Endodermal cell (in vitro differentiated cells): ENCODE data around the gene GRAP2. TPM values are rescaled to one million over a fixed set of nuclear protein-coding genes. Genes with fewer than 3 reads are reported as not detected.

Source experiments
- DNase-seq: peaks from one replicate; pipeline ENCODE4 v3.0.0-alpha.2; 2017
- H3K27ac ChIP-seq: 2 replicates; pipeline ENCODE4 v1.5.1; 2013; ENCODE audit warnings: mild to moderate bottlenecking, low read depth, low read length, moderate library complexity
- H3K27me3 ChIP-seq: 2 replicates; pipeline ENCODE4 v1.6.1; 2013; ENCODE audit warnings: mild to moderate bottlenecking, low read length, moderate library complexity; ENCODE audit not compliant: insufficient read depth, control insufficient read depth, poor library complexity, severe bottlenecking
- H3K36me3 ChIP-seq: 2 replicates; pipeline ENCODE4 v1.7.0; 2013; ENCODE audit warnings: mild to moderate bottlenecking, low read length, moderate library complexity; ENCODE audit not compliant: control insufficient read depth, insufficient read depth
- H3K4me1 ChIP-seq: one replicate; pipeline ENCODE4 v1.7.0; 2013; ENCODE audit warnings: low read length; ENCODE audit not compliant: control insufficient read depth, insufficient read depth
- H3K4me3 ChIP-seq: 2 replicates; pipeline ENCODE4 v1.5.1; 2013; ENCODE audit warnings: mild to moderate bottlenecking, low read length, moderate library complexity
- H3K9ac ChIP-seq: 2 replicates; pipeline ENCODE4 v1.6.1; 2013; ENCODE audit warnings: mild to moderate bottlenecking, low read length, moderate library complexity; ENCODE audit not compliant: poor library complexity, severe bottlenecking; ENCODE audit errors: extremely low read depth
- H3K9me3 ChIP-seq: 2 replicates; pipeline ENCODE4 v1.6.1; 2013; ENCODE audit warnings: mild to moderate bottlenecking, low read length, moderate library complexity; ENCODE audit not compliant: control insufficient read depth
- H3K27ac Mint-ChIP-seq: 2 replicates; pipeline ENCODE4 v1.8.0; 2020; ENCODE audit warnings: mixed read lengths
- H3K27me3 Mint-ChIP-seq: 2 replicates; pipeline ENCODE4 v1.8.0; 2021; ENCODE audit warnings: mild to moderate bottlenecking, mixed read lengths; ENCODE audit not compliant: insufficient read depth
- H3K36me3 Mint-ChIP-seq: 2 replicates; pipeline ENCODE4 v1.8.0; 2020; ENCODE audit warnings: low read depth, mixed read lengths
- H3K4me1 Mint-ChIP-seq: 2 replicates; pipeline ENCODE4 v1.8.0; 2020; ENCODE audit warnings: mixed read lengths
- H3K4me3 Mint-ChIP-seq: 2 replicates; pipeline ENCODE4 v1.8.0; 2020; ENCODE audit warnings: mild to moderate bottlenecking, moderate library complexity, mixed read lengths
- H3K9me3 Mint-ChIP-seq: 2 replicates; pipeline ENCODE4 v1.8.0; 2020; ENCODE audit warnings: mild to moderate bottlenecking, mixed read lengths
- WGBS, 2 experiments: methylation state at CpG; one replicate each; pipeline versions ENCODE4 v1.1.5 to v1.1.7; 2013; ENCODE audit warnings: missing lambda C conversion rate in 2 of 2, mixed read lengths in 1 of 2; ENCODE audit not compliant: insufficient coverage in 1 of 2, insufficient read length in 1 of 2; 5-methylcytosine and 5-hydroxymethylcytosine counted together
- total RNA-seq, 2 donors: library from RNA; stranded (reverse); fragmentation: NEBNext Ultra II Directional in 1 of 2; extraction: Animal tissue kit (Norgen Biotek cat#: 25700) in 1 of 2; gene quantifications; 2 replicates in 1 of 2; 3 replicates in 1 of 2; pipeline ENCODE4 v1.2.1, GENCODE V29; 2021
- TF ChIP-seq, protein P1 (sequence below): fragments of 200-600 bp; sonication (generic); conservative IDR thresholded peaks from 2 replicates; pipeline ENCODE4 v1.5.0; 2021; ENCODE audit warnings: antibody characterized with exemption, mild to moderate bottlenecking

Gene GRAP2
- total RNA-seq, 2 donors from 2014 or later, result 0.11 to 0.92 TPM

DNA sequence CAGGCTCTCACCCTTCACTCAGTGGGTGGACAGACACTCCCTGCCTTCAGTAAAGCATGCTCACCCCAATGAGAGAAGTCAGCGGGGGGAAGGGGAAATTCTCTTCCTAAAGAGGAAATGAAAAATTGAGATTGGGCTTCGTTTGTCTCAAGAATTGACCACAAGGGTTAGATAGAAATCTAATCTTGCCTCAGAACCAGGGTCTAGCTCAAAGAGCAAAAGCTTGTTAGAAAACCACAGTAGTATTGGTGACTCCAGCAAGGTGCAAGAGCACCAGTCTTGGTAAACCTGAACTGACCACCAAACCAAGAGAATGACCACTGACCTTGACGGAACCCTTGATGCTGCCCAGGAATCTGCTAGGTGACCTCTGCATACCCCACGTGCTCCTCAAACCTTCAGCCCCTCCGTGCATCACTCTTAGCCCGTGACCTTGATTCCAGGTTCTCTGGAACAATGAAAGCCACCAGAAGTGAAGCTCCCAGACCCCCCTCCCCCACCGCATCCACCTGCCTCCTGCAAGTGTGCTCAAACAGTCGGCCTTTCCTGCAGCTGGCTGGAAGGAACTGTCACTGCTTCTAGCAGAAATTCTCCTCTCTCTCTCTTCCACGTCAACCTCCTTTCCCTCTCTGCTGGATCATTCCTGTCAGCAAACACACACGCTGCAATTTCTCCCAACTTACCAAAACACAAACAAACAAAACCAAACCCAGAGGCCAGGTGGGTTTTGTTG, 56.2 kb downstream of the GRAP2 start:
- Mint-ChIP-seq H3K4me1 (peaks cover 29% of the 10 kb centered on the region), H3K27ac (no peak overlapping the region), H3K27me3 (peaks cover 26% of the 10 kb centered on the region), H3K36me3 (no peaks in the 10 kb centered on the region), H3K4me3 (no peak overlapping the region), H3K9me3 (no peaks in the 10 kb centered on the region)
- Histone ChIP-seq H3K4me3 (no peak overlapping the region), H3K9me3 (no peaks in the 10 kb centered on the region), H3K27ac (no peak overlapping the region), H3K27me3 (no peaks in the 10 kb centered on the region), H3K4me1 (peaks cover 6% of the 10 kb centered on the region), H3K9ac (no peak overlapping the region), H3K36me3 (no peaks in the 10 kb centered on the region)
- TF ChIP-seq, protein P1, sequence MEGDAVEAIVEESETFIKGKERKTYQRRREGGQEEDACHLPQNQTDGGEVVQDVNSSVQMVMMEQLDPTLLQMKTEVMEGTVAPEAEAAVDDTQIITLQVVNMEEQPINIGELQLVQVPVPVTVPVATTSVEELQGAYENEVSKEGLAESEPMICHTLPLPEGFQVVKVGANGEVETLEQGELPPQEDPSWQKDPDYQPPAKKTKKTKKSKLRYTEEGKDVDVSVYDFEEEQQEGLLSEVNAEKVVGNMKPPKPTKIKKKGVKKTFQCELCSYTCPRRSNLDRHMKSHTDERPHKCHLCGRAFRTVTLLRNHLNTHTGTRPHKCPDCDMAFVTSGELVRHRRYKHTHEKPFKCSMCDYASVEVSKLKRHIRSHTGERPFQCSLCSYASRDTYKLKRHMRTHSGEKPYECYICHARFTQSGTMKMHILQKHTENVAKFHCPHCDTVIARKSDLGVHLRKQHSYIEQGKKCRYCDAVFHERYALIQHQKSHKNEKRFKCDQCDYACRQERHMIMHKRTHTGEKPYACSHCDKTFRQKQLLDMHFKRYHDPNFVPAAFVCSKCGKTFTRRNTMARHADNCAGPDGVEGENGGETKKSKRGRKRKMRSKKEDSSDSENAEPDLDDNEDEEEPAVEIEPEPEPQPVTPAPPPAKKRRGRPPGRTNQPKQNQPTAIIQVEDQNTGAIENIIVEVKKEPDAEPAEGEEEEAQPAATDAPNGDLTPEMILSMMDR, result no peak
- DNase-seq, result no peak
- WGBS, 2 experiments, result 83 to 97% methylated on average over 6 to 9 of the region's 10 CpGs

DNA sequence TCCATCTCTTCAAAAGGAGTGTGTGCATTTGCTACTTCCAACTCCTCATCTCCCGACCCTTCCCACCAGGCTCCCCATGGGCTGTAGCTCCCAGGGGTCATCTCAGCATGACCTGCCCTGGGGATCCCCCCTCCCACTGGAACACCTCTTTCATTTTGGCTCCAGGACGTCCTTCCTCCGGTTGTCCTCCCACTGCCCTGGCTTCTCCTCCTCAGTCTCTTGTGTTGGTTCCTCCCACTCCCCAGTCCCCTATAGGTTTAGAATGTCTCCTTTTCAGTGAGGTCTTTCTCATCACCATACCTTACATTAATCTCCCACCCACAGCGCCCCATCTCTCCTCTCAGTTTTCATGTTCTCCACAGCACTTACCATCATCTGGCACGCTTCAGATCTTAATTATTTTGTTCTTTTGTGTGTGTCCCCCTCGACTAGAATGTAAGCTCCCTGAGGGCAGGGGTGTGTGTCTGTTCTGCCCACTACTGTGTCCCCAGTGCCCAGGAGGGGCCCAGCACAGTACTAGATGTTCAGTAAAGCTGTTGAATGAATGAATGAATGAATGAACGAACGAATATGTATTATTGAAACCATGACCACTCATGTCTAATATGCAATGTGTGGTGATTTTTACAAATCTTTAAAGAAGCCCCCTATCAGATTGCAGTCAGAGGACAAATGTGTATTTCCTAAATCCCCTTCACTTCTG, 57.3 kb downstream of the GRAP2 start:
- peaks cover 6% of the 10 kb centered on the region for H3K4me1 ChIP-seq
- WGBS, 2 experiments, result 86 to 90% methylated on average over 1 to 8 of the region's 8 CpGs
- Mint-ChIP-seq H3K27ac (no peak overlapping the region), H3K4me1 (peaks cover 26% of the 10 kb centered on the region), H3K36me3 (no peaks in the 10 kb centered on the region), H3K4me3 (no peak overlapping the region), H3K27me3 (peaks cover 22% of the 10 kb centered on the region), H3K9me3 (no peaks in the 10 kb centered on the region)
- no peak overlapping the region for H3K4me3 ChIP-seq
- no peaks in the 10 kb centered on the region for H3K9me3 ChIP-seq
- no peaks in the 10 kb centered on the region for H3K27me3 ChIP-seq
- no peak for DNase-seq
- TF ChIP-seq, protein P1, result no peak
- no peak overlapping the region for H3K9ac ChIP-seq
- H3K27ac ChIP-seq, result no peak overlapping the region
- no peaks in the 10 kb centered on the region for H3K36me3 ChIP-seq

DNA sequence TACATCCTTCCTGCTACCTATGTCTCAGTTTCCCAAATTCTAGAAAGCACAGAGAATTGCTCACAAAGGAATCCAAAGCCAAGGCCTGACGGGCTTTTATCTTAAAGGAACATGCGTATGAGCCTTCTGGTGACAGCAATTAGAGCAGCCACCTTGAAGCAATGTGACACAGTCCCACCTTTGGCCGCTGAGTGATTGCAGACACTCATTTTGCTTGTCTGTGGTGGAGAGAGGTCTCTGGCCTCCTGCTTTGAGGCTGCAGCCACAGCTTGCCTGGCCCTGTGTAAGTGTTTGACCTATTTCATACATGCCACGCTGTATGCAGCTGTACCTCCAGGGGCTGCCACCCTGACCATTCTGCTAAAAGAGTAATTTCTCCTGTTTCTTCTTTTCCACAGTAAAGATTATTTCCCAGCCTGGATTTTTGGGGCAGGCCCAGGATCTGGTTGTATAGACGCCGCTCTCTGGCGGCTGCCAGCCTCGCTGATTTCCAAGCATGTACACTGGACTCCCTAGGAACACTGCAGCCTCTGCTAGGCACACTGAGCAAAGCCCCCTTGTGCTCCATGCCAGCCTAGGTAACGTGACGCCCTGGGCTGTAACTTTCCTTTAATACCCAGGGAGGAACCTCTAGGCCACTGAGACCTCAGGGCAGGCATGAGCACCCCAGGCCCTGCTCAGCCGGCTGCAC, 58.2 kb downstream of the GRAP2 start:
- no peaks in the 10 kb centered on the region for H3K36me3 ChIP-seq
- no peak overlapping the region for H3K27ac ChIP-seq
- H3K4me1 ChIP-seq, result peaks cover 6% of the 10 kb centered on the region
- TF ChIP-seq, protein P1, result no peak
- no peaks in the 10 kb centered on the region for H3K27me3 ChIP-seq
- Mint-ChIP-seq H3K9me3 (no peaks in the 10 kb centered on the region), H3K4me1 (peaks cover 17% of the 10 kb centered on the region), H3K4me3 (no peak overlapping the region), H3K36me3 (no peaks in the 10 kb centered on the region), H3K27ac (no peak overlapping the region), H3K27me3 (peaks cover 22% of the 10 kb centered on the region)
- H3K9me3 ChIP-seq, result no peaks in the 10 kb centered on the region
- 85 to 93% methylated on average over 7 to 11 of the region's 11 CpGs for WGBS, 2 experiments
- no peak overlapping the region for H3K4me3 ChIP-seq
- no peak overlapping the region for H3K9ac ChIP-seq
- DNase-seq, result no peak
